Brain microvascular endothelial cell (primary cell): ENCODE data around the gene CLEC16A.
A peak's percentile ranks its signal among the peaks of the same experiment; 100 is the strongest.
"Not testable (repeated sequence)": the region's sequence is repeated elsewhere in the genome, so short reads cannot be mapped to it uniquely, and the experiment has no call there.

Source experiments
- DNase-seq: peaks from one replicate; pipeline ENCODE4 v3.0.0-alpha.2; 2020
- H3K27ac ChIP-seq: fragments of 250-450 bp; sonication (Bioruptor Pico); 2 replicates; pipeline ENCODE4 v1.5.1; 2020; ENCODE audit warnings: mild to moderate bottlenecking, moderate library complexity
- H3K27me3 ChIP-seq: fragments of 250-450 bp; sonication (Bioruptor Pico); replicated peaks from 2 replicates; pipeline ENCODE4 v1.5.1; 2020; ENCODE audit warnings: mild to moderate bottlenecking
- H3K36me3 ChIP-seq: fragments of 250-450 bp; sonication (Bioruptor Pico); replicated peaks from 2 replicates; pipeline ENCODE4 v1.5.1; 2020; ENCODE audit warnings: mild to moderate bottlenecking
- H3K4me3 ChIP-seq: 2 replicates; pipeline ENCODE4 v1.5.1; 2011; ENCODE audit warnings: low read depth, mild to moderate bottlenecking, control low read depth, low read length, moderate library complexity
- CTCF ChIP-seq: IDR thresholded peaks from 2 replicates; pipeline ENCODE4 v1.5.1; 2011; ENCODE audit warnings: low read depth, mild to moderate bottlenecking, moderate library complexity, low read length, control low read depth, inconsistent platforms; ENCODE audit errors: missing control alignments
- in situ Hi-C: cut with HindIII; loops from 2 replicates; pipeline ENCODE4 v1.10.0; 2017; ENCODE audit warnings: low sequenced_read_pairs, low pct_ligation_motif_present

CLEC16A gene

DNA sequence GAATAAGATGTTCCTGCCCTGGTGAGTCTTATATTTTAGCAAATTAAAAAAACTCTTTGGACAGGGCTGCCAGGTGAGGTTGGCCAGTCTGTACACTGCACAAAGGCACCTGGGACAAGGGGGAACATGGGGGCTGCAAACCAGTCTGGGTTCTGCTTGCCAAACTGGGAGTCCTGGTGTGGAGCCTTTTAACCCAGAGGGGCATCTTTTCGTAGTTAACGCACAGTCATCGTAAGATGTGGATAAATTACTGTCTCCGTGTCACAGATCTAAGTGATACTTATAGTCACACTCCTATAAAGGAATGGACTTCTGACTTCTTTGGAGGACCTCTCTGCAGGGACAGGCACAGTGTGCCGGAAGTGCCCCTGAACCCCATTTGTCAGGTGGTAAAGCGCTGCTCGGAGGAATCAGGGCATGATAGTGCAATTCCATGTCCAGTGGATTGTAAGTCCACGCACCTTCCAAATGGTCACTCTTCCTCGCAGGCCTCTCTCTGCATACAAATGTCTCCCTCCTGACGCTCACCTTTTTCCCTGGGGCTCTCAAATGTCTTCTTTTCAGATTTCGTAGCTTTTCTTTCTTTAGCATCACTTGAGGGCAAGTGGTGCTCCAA lies 16.8 kb upstream of the CLEC16A start:
- DNase-seq = no peak
- in situ Hi-C loops = no loop called here
- no peak for TF ChIP-seq CTCF
- H3K27me3 ChIP-seq = no peaks in the 10 kb centered on the region
- H3K27ac ChIP-seq = no peak overlapping the region
- H3K36me3 ChIP-seq = peaks cover 3% of the 10 kb centered on the region
- H3K4me3 ChIP-seq = no peak overlapping the region

DNA sequence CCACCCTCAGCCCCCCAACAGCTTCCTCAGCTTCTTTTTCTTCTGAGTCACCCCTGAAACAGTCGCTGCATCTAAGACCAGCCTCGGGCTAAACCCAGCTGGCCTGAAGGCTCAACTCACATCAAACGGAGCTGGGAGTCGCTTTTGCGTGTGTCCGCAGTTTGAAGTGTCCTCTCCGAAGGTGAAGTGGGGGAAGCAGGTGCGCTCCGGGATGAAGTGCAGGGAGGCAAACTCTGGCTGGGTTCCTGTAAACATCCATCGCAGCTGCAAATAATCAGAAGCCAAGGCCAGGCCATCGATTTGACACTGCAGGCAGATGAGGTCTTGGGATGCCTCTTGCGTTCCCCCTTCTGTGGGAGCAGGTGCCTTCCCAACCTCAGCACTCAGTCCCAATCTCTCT lies 15.3 kb upstream of the CLEC16A start:
- H3K36me3 ChIP-seq = peaks cover 12% of the 10 kb centered on the region
- H3K27ac ChIP-seq, in situ Hi-C loops: not testable (repeated sequence)

GRCh38 chr16:10929853-10930754 lies 14.3 kb upstream of the CLEC16A start:
- in situ Hi-C loops = no loop called here
- no peak for DNase-seq
- Histone ChIP-seq H3K27ac (no peak overlapping the region), H3K4me3 (no peak overlapping the region), H3K27me3 (no peaks in the 10 kb centered on the region), H3K36me3 (peaks cover 12% of the 10 kb centered on the region)
- TF ChIP-seq CTCF = no peak

More for the DNA sequence above, 15.3 kb upstream of the CLEC16A start:
- not testable (repeated sequence) for H3K27me3 ChIP-seq, DNase-seq, H3K4me3 ChIP-seq

DNA sequence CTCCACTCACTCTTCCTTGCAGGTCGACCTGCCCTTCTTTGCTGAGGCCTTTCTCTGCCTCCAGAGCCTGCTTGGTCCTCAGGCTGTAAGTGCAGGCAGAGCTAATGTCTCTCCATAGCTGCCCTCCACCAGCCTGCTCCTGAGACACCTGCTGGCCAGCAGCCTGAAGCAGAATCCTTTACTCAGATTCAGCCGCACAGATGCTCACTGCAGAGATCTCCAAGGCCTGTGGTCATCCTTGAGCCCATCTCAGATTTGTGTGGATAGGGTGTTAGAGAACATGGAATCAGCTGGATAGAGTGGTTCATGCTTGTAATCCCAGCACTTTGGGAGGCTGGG lies 13.6 kb upstream of the CLEC16A start:
- peak; percentile 18 for TF ChIP-seq CTCF
- no peaks in the 10 kb centered on the region for H3K27me3 ChIP-seq
- no peak overlapping the region for H3K27ac ChIP-seq
- DNase-seq = no peak
- H3K4me3 ChIP-seq = no peak overlapping the region
- in situ Hi-C loops = no loop called here
- H3K36me3 ChIP-seq = peaks cover 12% of the 10 kb centered on the region

- H3K4me3 ChIP-seq = no peak overlapping the region
- peaks cover 12% of the 10 kb centered on the region for H3K36me3 ChIP-seq
- no peak overlapping the region for H3K27ac ChIP-seq
- no peak for DNase-seq
- in situ Hi-C loops = no loop called here
- no peaks in the 10 kb centered on the region for H3K27me3 ChIP-seq
- no peak for TF ChIP-seq CTCF
Measured at GRCh38 chr16:10931134-10931533, 13.2 kb upstream of the CLEC16A start.

DNA sequence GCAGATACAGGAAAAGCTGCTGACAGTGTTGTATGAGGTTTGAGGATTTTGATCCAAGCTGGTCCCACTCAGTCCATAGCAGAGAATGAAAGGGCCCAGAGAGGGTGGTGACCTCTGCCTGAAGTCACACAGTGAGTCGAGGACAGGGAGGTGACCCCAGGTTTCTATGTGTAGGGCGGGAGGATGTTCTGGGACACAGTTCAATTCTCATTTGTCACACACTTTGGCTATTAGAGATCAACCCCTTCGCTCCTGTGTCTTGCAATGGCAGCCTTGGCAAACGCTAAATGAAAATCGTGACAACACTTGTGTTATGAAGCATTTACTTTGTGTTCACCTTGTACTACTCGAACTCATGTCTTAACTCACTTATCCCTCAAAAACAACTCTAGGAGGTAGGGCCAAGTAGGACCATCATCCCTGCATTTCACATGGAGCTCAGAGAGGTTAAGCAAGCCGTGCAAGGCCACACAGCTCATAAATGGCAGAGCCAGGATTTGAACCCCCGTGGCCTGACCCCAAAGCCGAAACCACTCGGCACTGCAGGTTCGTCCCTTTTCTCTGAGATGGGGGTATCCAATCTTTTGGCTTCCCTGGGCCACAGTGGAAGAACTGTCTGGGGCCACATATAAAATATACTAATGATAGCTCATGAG lies 12.3 kb upstream of the CLEC16A start:
- Histone ChIP-seq H3K27me3 (no peaks in the 10 kb centered on the region), H3K27ac (no peak overlapping the region), H3K36me3 (peaks cover 17% of the 10 kb centered on the region), H3K4me3 (no peak overlapping the region)
- TF ChIP-seq CTCF = no peak
- in situ Hi-C loops = no loop called here
- DNase-seq = no peak
